IMR-90 (cell line): Measurements from ENCODE around the gene LMBRD2. TPM values are rescaled to one million over a fixed set of nuclear protein-coding genes. Genes with fewer than 3 reads are reported as not detected.

Source experiments
- ATAC-seq: fragments of 200-7000 bp; cut with Tn5 transposase; 2 replicates; pipeline ENCODE4 v1.9.1; 2020; ENCODE audit warnings: low read depth, mild to moderate bottlenecking, moderate library complexity
- BruUV-seq: library from RNA; stranded (reverse); fragments of 400-500 nt; replicated peaks from 2 replicates; lab custom pipeline; 2021; lab: Mats Ljungman, UMichigan
- CTCF ChIA-PET: fragments of 300-600 bp; formaldehyde crosslinking; extraction: SDS; loops from one replicate; lab custom pipeline; 2021; ENCODE audit warnings: antibody characterized with exemption; lab: Yijun Ruan, JAX
- POLR2A ChIA-PET: fragments of 300-600 bp; sonication (Branson Sonifier 250); formaldehyde crosslinking; loops from one replicate; lab custom pipeline; 2022; ENCODE audit warnings: antibody characterized with exemption; ENCODE audit not compliant: unreplicated experiment; lab: Charles Lee
- DNase-seq: peaks from one replicate; pipeline ENCODE4 v3.0.0; 2013
- H2AFZ ChIP-seq: replicated peaks from 2 replicates; pipeline ENCODE3; 2013; ENCODE audit warnings: low read length, mild to moderate bottlenecking; ENCODE audit not compliant: poor library complexity
- H2AK5ac ChIP-seq: 2 replicates; pipeline ENCODE4 v1.6.1; 2013; ENCODE audit warnings: low read depth, low read length, inconsistent platforms
- H2AK9ac ChIP-seq: replicated peaks from 2 replicates; pipeline ENCODE3; 2013; ENCODE audit warnings: mild to moderate bottlenecking, low read depth, low read length, moderate library complexity; ENCODE audit not compliant: poor library complexity
- H2BK120ac ChIP-seq: 2 replicates; pipeline ENCODE4 v1.6.1; 2013; ENCODE audit warnings: low read depth, low read length, inconsistent platforms
- H2BK15ac ChIP-seq: 3 replicates; pipeline ENCODE4 v1.6.1; 2013; ENCODE audit warnings: low read depth, low read length, inconsistent platforms
- H2BK20ac ChIP-seq: 2 replicates; pipeline ENCODE4 v1.6.1; 2013; ENCODE audit warnings: low read depth, mild to moderate bottlenecking, inconsistent platforms, low read length, moderate library complexity
- H2BK5ac ChIP-seq: 2 replicates; pipeline ENCODE4 v1.6.1; 2013; ENCODE audit warnings: mild to moderate bottlenecking, low read depth, low read length, inconsistent platforms; ENCODE audit not compliant: poor library complexity, severe bottlenecking
- H3K14ac ChIP-seq: replicated peaks from 2 replicates; pipeline ENCODE4 v1.6.1; 2013; ENCODE audit warnings: low read depth, low read length, inconsistent platforms
- H3K18ac ChIP-seq: 2 replicates; pipeline ENCODE4 v1.6.1; 2013; ENCODE audit warnings: low read depth, low read length, control low read depth
- H3K23ac ChIP-seq: 2 replicates; pipeline ENCODE4 v1.6.1; 2013; ENCODE audit warnings: low read depth, low read length, inconsistent platforms
- H3K27ac ChIP-seq: 2 replicates; pipeline ENCODE4 v1.5.1; 2013; ENCODE audit warnings: mild to moderate bottlenecking, control low read depth, low read length; ENCODE audit not compliant: insufficient read depth
- H3K27me3 ChIP-seq: 2 replicates; pipeline ENCODE4 v1.6.1; 2013; ENCODE audit warnings: low read length; ENCODE audit not compliant: control insufficient read depth, insufficient read depth
- H3K36me3 ChIP-seq: 2 replicates; pipeline ENCODE4 v1.6.1; 2013; ENCODE audit warnings: low read length, mixed read lengths; ENCODE audit not compliant: control insufficient read depth, insufficient read depth
- H3K4ac ChIP-seq: 2 replicates; pipeline ENCODE4 v1.6.1; 2013; ENCODE audit warnings: low read depth, low read length, inconsistent platforms
- H3K4me1 ChIP-seq: 2 replicates; pipeline ENCODE4 v1.6.1; 2013; ENCODE audit warnings: low read length, mixed read lengths; ENCODE audit not compliant: control insufficient read depth, insufficient read depth
- H3K4me2 ChIP-seq: 2 replicates; pipeline ENCODE4 v1.6.1; 2013; ENCODE audit warnings: low read depth, mild to moderate bottlenecking, control low read depth, low read length, moderate library complexity
- H3K4me3 ChIP-seq: 2 replicates; pipeline ENCODE4 v1.5.1; 2013; ENCODE audit warnings: low read depth, mild to moderate bottlenecking, control low read depth, low read length, moderate library complexity; ENCODE audit not compliant: insufficient read depth
- H3K56ac ChIP-seq: 2 replicates; pipeline ENCODE4 v1.6.1; 2013; ENCODE audit warnings: low read length, inconsistent platforms; ENCODE audit not compliant: insufficient read depth; ENCODE audit errors: extremely low read depth
- H3K79me1 ChIP-seq, 2 experiments: 2 replicates each; pipeline ENCODE4 v1.6.1; 2013; ENCODE audit warnings: low read length in 2 of 2, inconsistent platforms in 1 of 2, low read depth in 1 of 2
- H3K9ac ChIP-seq: 2 replicates; pipeline ENCODE4 v1.6.1; 2013; ENCODE audit warnings: low read depth, low read length, control low read depth
- H3K9me1 ChIP-seq: 2 replicates; pipeline ENCODE4 v1.6.1; 2013; ENCODE audit warnings: low read length, inconsistent platforms; ENCODE audit not compliant: insufficient read depth
- H3K9me3 ChIP-seq: 2 replicates; pipeline ENCODE4 v1.6.1; 2013; ENCODE audit warnings: low read length; ENCODE audit not compliant: control insufficient read depth, insufficient read depth
- H4K20me1 ChIP-seq: 2 replicates; pipeline ENCODE4 v1.6.1; 2013; ENCODE audit warnings: low read length, inconsistent platforms; ENCODE audit not compliant: insufficient read depth
- H4K5ac ChIP-seq: 2 replicates; pipeline ENCODE4 v1.6.1; 2013; ENCODE audit warnings: mild to moderate bottlenecking, low read depth, low read length, control low read depth
- H4K8ac ChIP-seq, 2 experiments: 2 replicates each; pipeline ENCODE4 v1.6.1; 2013; ENCODE audit warnings: low read depth in 2 of 2, low read length in 2 of 2, control low read depth in 1 of 2, inconsistent platforms in 1 of 2
- H4K91ac ChIP-seq: 2 replicates; pipeline ENCODE4 v1.6.1; 2013; ENCODE audit warnings: low read depth, low read length, inconsistent platforms; ENCODE audit not compliant: insufficient read depth
- MAFK ChIP-seq: IDR thresholded peaks from 2 replicates; pipeline ENCODE4 v1.6.1; 2012; ENCODE audit warnings: low read depth, low read length, improper control_type of control experiment
- MXI1 ChIP-seq: IDR thresholded peaks from 2 replicates; pipeline ENCODE4 v1.6.1; 2012; ENCODE audit warnings: low read depth, mild to moderate bottlenecking, low read length, moderate library complexity, borderline replicate concordance
- NFE2L2 ChIP-seq: fragments of 150-350 bp; IDR thresholded peaks from 2 replicates; pipeline ENCODE4 v1.6.1; 2016; ENCODE audit warnings: low read depth, mild to moderate bottlenecking, low read length
- POLR2A ChIP-seq: IDR thresholded peaks from 2 replicates; pipeline ENCODE4 v1.6.1; 2012; ENCODE audit warnings: mild to moderate bottlenecking, low read depth, low read length
- RFX5 ChIP-seq: IDR thresholded peaks from 2 replicates; pipeline ENCODE4 v1.8.0; 2012; ENCODE audit warnings: low read depth, mild to moderate bottlenecking, low read length, moderate library complexity
- WGBS, 2 experiments: methylation state at CpG; one replicate each; pipeline versions ENCODE4 v1.1.5 to v1.1.7; 2013; ENCODE audit warnings: missing lambda C conversion rate in 2 of 2; ENCODE audit not compliant: insufficient read length in 1 of 2; ENCODE audit errors: extremely low coverage in 2 of 2; 5-methylcytosine and 5-hydroxymethylcytosine counted together
- dilution Hi-C: fragments of 300-500 bp; cut with HindIII; formaldehyde crosslinking; loops from one replicate; pipeline ENCODE4 v1.14.3; 2018; ENCODE audit warnings: low sequenced_read_pairs; ENCODE audit not compliant: unreplicated experiment
- in situ Hi-C: fragments of 300-500 bp; cut with MboI; formaldehyde crosslinking; loops from 3 replicates; pipeline ENCODE4 v1.14.3; 2019; ENCODE audit warnings: low sequenced_read_pairs, inconsistent platforms, mixed read lengths
- intact Hi-C: fragments of 100-400 bp; cut with micrococcal nuclease; formaldehyde crosslinking; loops from 2 replicates; pipeline ENCODE4 v1.10.0; 2022
- polyA plus RNA-seq, 3 experiments: library from polyadenylated mRNA; depleted of rRNA; stranded (reverse); fragments of >200 nt; gene quantifications; 2 replicates each; pipeline ENCODE4 v1.2.3, GENCODE V29; 2012; ENCODE audit warnings: low replicate concordance in 1 of 3
- total RNA-seq: library from RNA; depleted of rRNA; stranded (reverse); fragments of >200 nt; gene quantifications from 2 replicates; pipeline ENCODE4 v1.2.3, GENCODE V29; 2012
- TF ChIP-seq, protein P1 (sequence below): fragments of 150-350 bp; IDR thresholded peaks from 2 replicates; pipeline ENCODE4 v1.6.1; 2017; ENCODE audit warnings: mild to moderate bottlenecking, antibody characterized with exemption, low read length, low read depth
- TF ChIP-seq, protein P2 (sequence below): fragments of 150-350 bp; IDR thresholded peaks from 2 replicates; pipeline ENCODE4 v1.6.1; 2016; ENCODE audit warnings: low read depth, mild to moderate bottlenecking, low read length, moderate library complexity, borderline replicate concordance

The LMBRD2 gene
- total and polyA plus RNA-seq, 2 of the 4 experiments (the other 2 are of a cell fraction), result 1.8 to 5.2 TPM

DNA sequence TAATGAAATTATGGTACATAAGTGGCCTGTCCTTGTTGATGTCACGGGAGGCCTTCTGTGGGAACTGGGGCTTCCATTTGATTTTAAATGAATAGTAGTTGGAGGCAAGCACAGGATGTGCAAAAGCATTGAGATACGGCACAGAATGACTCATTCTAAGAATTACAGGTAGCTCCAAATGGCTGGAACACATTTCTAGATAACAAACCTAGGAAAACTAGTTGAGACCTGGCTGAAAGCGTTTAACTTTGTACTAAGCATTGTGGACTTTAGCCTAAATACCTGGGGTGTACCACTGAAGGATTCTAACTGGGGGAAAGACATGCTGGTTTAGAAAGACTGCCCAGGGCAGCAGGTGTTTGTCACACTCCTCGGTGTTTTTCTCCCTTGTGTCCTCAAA lies 9.7 kb upstream of the LMBRD2 start:
- Histone ChIP-seq H3K36me3 (peaks cover 52% of the 10 kb centered on the region), H3K27me3 (no peaks in the 10 kb centered on the region), H3K56ac (no peak overlapping the region), H4K20me1 (peaks cover 4% of the 10 kb centered on the region; the same call in 1 of the 2 replicates), H4K91ac (no peak overlapping the region), H3K4me1 (peaks cover 10% of the 10 kb centered on the region), H3K23ac (no peak overlapping the region), H3K9me1 (no peaks in the 10 kb centered on the region), H2BK15ac (no peak overlapping the region), H3K4ac (no peak overlapping the region), H2AK9ac (no peak overlapping the region), H2AFZ (no peak overlapping the region), H3K4me2 (no peak overlapping the region), H3K18ac (no peak overlapping the region), H2BK20ac (no peak overlapping the region), H3K4me3 (no peak overlapping the region), H3K27ac (no peak overlapping the region), H3K9me3 (no peaks in the 10 kb centered on the region), H3K79me1 (peaks cover 58 to 68% of the 10 kb centered on the region in 2 experiments), H4K8ac (no peak overlapping the region), H3K14ac (no peak overlapping the region), H3K9ac (no peak overlapping the region), H4K5ac (no peak overlapping the region), H2BK120ac (no peak overlapping the region), H2AK5ac (no peak overlapping the region), H2BK5ac (no peak overlapping the region)
- WGBS, 2 experiments, result 100% methylated on average over 1 of the region's 4 CpGs; no CpG with 5 or more reads in 1 of the 2 experiments
- ATAC-seq, result no peak
- ChIA-PET CTCF (no interaction called here), POLR2A (interaction anchor here (0.6 kb wide), 1 partner anchor 77 kb away, joined by 4 read pairs; no protein-coding TSS in a partner anchor)
- TF ChIP-seq RFX5 (no peak), POLR2A (no peak), MAFK (no peak), MXI1 (no peak), NFE2L2 (no peak)
- TF ChIP-seq, protein P1, sequence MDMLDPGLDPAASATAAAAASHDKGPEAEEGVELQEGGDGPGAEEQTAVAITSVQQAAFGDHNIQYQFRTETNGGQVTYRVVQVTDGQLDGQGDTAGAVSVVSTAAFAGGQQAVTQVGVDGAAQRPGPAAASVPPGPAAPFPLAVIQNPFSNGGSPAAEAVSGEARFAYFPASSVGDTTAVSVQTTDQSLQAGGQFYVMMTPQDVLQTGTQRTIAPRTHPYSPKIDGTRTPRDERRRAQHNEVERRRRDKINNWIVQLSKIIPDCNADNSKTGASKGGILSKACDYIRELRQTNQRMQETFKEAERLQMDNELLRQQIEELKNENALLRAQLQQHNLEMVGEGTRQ, result no peak
- TF ChIP-seq, protein P2, sequence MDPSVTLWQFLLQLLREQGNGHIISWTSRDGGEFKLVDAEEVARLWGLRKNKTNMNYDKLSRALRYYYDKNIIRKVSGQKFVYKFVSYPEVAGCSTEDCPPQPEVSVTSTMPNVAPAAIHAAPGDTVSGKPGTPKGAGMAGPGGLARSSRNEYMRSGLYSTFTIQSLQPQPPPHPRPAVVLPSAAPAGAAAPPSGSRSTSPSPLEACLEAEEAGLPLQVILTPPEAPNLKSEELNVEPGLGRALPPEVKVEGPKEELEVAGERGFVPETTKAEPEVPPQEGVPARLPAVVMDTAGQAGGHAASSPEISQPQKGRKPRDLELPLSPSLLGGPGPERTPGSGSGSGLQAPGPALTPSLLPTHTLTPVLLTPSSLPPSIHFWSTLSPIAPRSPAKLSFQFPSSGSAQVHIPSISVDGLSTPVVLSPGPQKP, result no peak
- no peak for DNase-seq
- no TSS peak for BruUV-seq
- dilution Hi-C loops (no loop called here), intact Hi-C loops (no loop called here), in situ Hi-C loops (no loop called here)
